Osteoblast (primary cell): ENCODE results near the gene RSPH4A. TPM values are rescaled to one million over a fixed set of nuclear protein-coding genes. Genes with fewer than 3 reads are reported as not detected.

ENCODE experiments used
- DNase-seq: peaks from one replicate; pipeline ENCODE4 v3.0.0; 2011; ENCODE audit warnings: low spot score, mixed read lengths; ENCODE audit not compliant: insufficient read length; ENCODE audit errors: missing footprints
- H2AFZ ChIP-seq: 2 replicates; pipeline ENCODE4 v1.6.0; 2011; ENCODE audit warnings: mild to moderate bottlenecking, low read length
- H3K27ac ChIP-seq: 2 replicates; pipeline ENCODE4 v1.5.1; 2011; ENCODE audit warnings: mild to moderate bottlenecking, low read depth, low read length, moderate library complexity
- H3K27me3 ChIP-seq: 2 replicates; pipeline ENCODE4 v1.6.0; 2012; ENCODE audit warnings: mild to moderate bottlenecking, control low read depth, inconsistent platforms, low read length, moderate library complexity; ENCODE audit not compliant: insufficient read depth
- H3K36me3 ChIP-seq: 2 replicates; pipeline ENCODE4 v1.5.1; 2011; ENCODE audit warnings: mild to moderate bottlenecking, low read length, control low read depth, moderate library complexity; ENCODE audit not compliant: insufficient read depth
- H3K4me1 ChIP-seq: 2 replicates; pipeline ENCODE4 v1.5.1; 2011; ENCODE audit warnings: mild to moderate bottlenecking, low read length, control low read depth, moderate library complexity; ENCODE audit not compliant: insufficient read depth
- H3K4me2 ChIP-seq: 2 replicates; pipeline ENCODE4 v1.6.0; 2011; ENCODE audit warnings: mild to moderate bottlenecking, low read length; ENCODE audit not compliant: insufficient read depth
- H3K4me3 ChIP-seq: fragments of 200-600 bp; sonication (generic); 3 replicates; pipeline ENCODE4 v1.5.1; 2012; ENCODE audit warnings: mild to moderate bottlenecking, low read length, inconsistent platforms; ENCODE audit not compliant: insufficient read depth
- H3K79me2 ChIP-seq: 2 replicates; pipeline ENCODE4 v1.6.0; 2012; ENCODE audit warnings: mild to moderate bottlenecking, low read length, control low read depth, inconsistent platforms; ENCODE audit not compliant: insufficient read depth
- H3K9me3 ChIP-seq: 2 replicates; pipeline ENCODE4 v1.5.1; 2011; ENCODE audit warnings: low read depth, low read length, control low read depth
- H4K20me1 ChIP-seq: 2 replicates; pipeline ENCODE4 v1.6.0; 2012; ENCODE audit warnings: mild to moderate bottlenecking, low read length, control low read depth; ENCODE audit not compliant: insufficient read depth
- total RNA-seq: library from RNA; depleted of rRNA; stranded (reverse); fragments of >200 nt; gene quantifications from 2 replicates; pipeline ENCODE4 v1.2.3, GENCODE V29; 2012
- TF ChIP-seq, protein P1 (sequence below): IDR thresholded peaks from 2 replicates; pipeline ENCODE4 v1.5.1; 2011; ENCODE audit warnings: mild to moderate bottlenecking, low read depth, low read length, moderate library complexity; ENCODE audit errors: extremely low read depth

The RSPH4A gene
- total RNA-seq, 1 donor = 0.36 TPM

- Histone ChIP-seq H3K79me2 (peaks cover 64% of the 10 kb centered on the region), H3K9me3 (no peaks in the 10 kb centered on the region), H3K4me3 (peak within 1 kb of the TSS; percentile 81), H4K20me1 (peaks cover 3% of the 10 kb centered on the region), H3K4me1 (peaks cover 15% of the 10 kb centered on the region), H3K4me2 (peak within 1 kb of the TSS; percentile 83), H3K27ac (peak within 1 kb of the TSS; percentile 86), H2AFZ (peak within 1 kb of the TSS; percentile 94), H3K27me3 (no peaks in the 10 kb centered on the region), H3K36me3 (peaks cover 8% of the 10 kb centered on the region)
- TF ChIP-seq, protein P1, sequence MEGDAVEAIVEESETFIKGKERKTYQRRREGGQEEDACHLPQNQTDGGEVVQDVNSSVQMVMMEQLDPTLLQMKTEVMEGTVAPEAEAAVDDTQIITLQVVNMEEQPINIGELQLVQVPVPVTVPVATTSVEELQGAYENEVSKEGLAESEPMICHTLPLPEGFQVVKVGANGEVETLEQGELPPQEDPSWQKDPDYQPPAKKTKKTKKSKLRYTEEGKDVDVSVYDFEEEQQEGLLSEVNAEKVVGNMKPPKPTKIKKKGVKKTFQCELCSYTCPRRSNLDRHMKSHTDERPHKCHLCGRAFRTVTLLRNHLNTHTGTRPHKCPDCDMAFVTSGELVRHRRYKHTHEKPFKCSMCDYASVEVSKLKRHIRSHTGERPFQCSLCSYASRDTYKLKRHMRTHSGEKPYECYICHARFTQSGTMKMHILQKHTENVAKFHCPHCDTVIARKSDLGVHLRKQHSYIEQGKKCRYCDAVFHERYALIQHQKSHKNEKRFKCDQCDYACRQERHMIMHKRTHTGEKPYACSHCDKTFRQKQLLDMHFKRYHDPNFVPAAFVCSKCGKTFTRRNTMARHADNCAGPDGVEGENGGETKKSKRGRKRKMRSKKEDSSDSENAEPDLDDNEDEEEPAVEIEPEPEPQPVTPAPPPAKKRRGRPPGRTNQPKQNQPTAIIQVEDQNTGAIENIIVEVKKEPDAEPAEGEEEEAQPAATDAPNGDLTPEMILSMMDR = no peak
- DNase-seq = peak; percentile 98
These were observed 45.2 kb upstream of the RSPH4A start, which contains the start of gene RWDD1 for GRCh38 chr6:116570856-116571682. RWDD1 (plus strand) TSS chr6:116571504; CDS start chr6:116571583, 79 bp downstream.

- Histone ChIP-seq H3K4me3 (peak overlapping the region; percentile 81), H3K27me3 (no peaks in the 10 kb centered on the region), H3K27ac (peak overlapping the region; percentile 86), H4K20me1 (peaks cover 3% of the 10 kb centered on the region), H3K36me3 (peaks cover 12% of the 10 kb centered on the region), H3K79me2 (peaks cover 70% of the 10 kb centered on the region), H2AFZ (peak overlapping the region; percentile 94), H3K4me1 (peaks cover 15% of the 10 kb centered on the region), H3K9me3 (no peaks in the 10 kb centered on the region), H3K4me2 (peak overlapping the region; percentile 83)
- peak; percentile 65 for DNase-seq
- TF ChIP-seq, protein P1 = no peak
These were observed 44.6 kb upstream of the RSPH4A start for GRCh38 chr6:116571683-116572000.

GRCh38 chr6:116572162-116572561 is 44.1 kb upstream of the RSPH4A start:
- H3K4me1 ChIP-seq = peaks cover 15% of the 10 kb centered on the region
- H3K9me3 ChIP-seq = no peaks in the 10 kb centered on the region
- H2AFZ ChIP-seq = peak overlapping the region; percentile 94
- peaks cover 16% of the 10 kb centered on the region for H3K36me3 ChIP-seq
- DNase-seq = peak; percentile 67
- H3K27me3 ChIP-seq = no peaks in the 10 kb centered on the region
- H3K79me2 ChIP-seq = peaks cover 75% of the 10 kb centered on the region
- peaks cover 3% of the 10 kb centered on the region for H4K20me1 ChIP-seq
- peak overlapping the region; percentile 86 for H3K27ac ChIP-seq
- peak overlapping the region; percentile 83 for H3K4me2 ChIP-seq
- TF ChIP-seq, protein P1 = no peak
- peak overlapping the region; percentile 81 for H3K4me3 ChIP-seq

- no peak overlapping the region for H3K4me3 ChIP-seq
- H3K27ac ChIP-seq = no peak overlapping the region
- no peak for DNase-seq
- H3K36me3 ChIP-seq = peaks cover 29% of the 10 kb centered on the region
- H3K4me2 ChIP-seq = no peak overlapping the region
- H4K20me1 ChIP-seq = peaks cover 5% of the 10 kb centered on the region
- H3K4me1 ChIP-seq = peaks cover 15% of the 10 kb centered on the region
- peaks cover 92% of the 10 kb centered on the region for H3K79me2 ChIP-seq
- no peak overlapping the region for H2AFZ ChIP-seq
- TF ChIP-seq, protein P1 = no peak
- H3K9me3 ChIP-seq = no peaks in the 10 kb centered on the region
- H3K27me3 ChIP-seq = no peaks in the 10 kb centered on the region
These were observed 41.1 kb upstream of the RSPH4A start for GRCh38 chr6:116575227-116575626.
